Measurements from ENCODE around the gene MIP.
"Not testable (repeated sequence)": the region's sequence is repeated elsewhere in the genome, so short reads cannot be mapped to it uniquely, and the experiment has no call there.

- TF ChIP-seq PRDM10 (tag by site-specific recombination; IDR thresholded peaks at IDR 0.05); SETDB1 (IDR thresholded peaks at IDR 0.05; ENCODE audit: insufficient read length, low read length); ZNF394 (tag by site-specific recombination; IDR thresholded peaks at IDR 0.05; ENCODE audit: borderline replicate concordance); ZNF292 (tag by site-specific recombination; IDR thresholded peaks at IDR 0.05; ENCODE audit: borderline replicate concordance, low read depth); ZNF629 (tag by site-specific recombination; IDR thresholded peaks at IDR 0.05); ZNF354C (tag by site-specific recombination; IDR thresholded peaks at IDR 0.05; ENCODE audit: borderline replicate concordance, low read depth); PBX3 (CRISPR knock-in tag; IDR thresholded peaks at IDR 0.05); ZSCAN30 (tag by site-specific recombination; IDR thresholded peaks at IDR 0.05); ZNF274 (IDR thresholded peaks at IDR 0.05; ENCODE audit: low read length); ZNF274 (tag by site-specific recombination; IDR thresholded peaks at IDR 0.05; ENCODE audit: borderline replicate concordance); CTCF (tag by site-specific recombination; IDR thresholded peaks at IDR 0.05); ZNF239 (tag by site-specific recombination; IDR thresholded peaks at IDR 0.05); REPIN1 (tag by site-specific recombination; IDR thresholded peaks at IDR 0.05; ENCODE audit: low read depth); ZBTB10 (tag by site-specific recombination; IDR thresholded peaks at IDR 0.05); ZNF548 (tag by site-specific recombination; IDR thresholded peaks at IDR 0.05): not testable (repeated sequence)
Measured at GRCh38 chr12:56401125-56401524, 53.3 kb downstream of the MIP start.
